ENCODE measurements around the gene PC.

Gene PC

DNA sequence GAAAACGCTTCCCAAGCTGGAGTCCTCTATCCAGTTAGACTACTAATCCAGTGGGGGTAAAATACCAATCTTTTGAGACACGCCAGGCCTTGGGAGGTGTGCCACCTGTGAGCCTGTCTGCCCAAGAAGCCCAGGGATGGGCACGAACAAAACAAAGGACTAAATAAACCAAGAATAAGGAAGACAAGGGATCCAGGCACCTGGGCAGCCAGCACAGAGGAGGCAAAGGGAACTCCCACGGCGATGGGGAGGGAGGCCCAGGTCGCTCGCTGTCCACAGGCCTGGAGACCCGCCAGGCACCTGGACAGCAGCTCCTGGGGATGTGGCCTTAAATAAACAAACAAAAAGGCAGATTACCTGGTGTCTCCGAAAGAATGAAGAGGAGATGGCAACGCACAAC lies 69.9 kb downstream of the PC start:
- 0 out of 2 replicates have a peak, but pooled peaks cover 6% of the 10 kb centered on the region for H3K36me3 ChIP-seq (ENCODE audit: low read depth)
- ATAC-seq (ENCODE audit: low read depth) (no peak), DNase-seq (ENCODE audit: low spot score) (no peak)
- TF ChIP-seq, protein P1, sequence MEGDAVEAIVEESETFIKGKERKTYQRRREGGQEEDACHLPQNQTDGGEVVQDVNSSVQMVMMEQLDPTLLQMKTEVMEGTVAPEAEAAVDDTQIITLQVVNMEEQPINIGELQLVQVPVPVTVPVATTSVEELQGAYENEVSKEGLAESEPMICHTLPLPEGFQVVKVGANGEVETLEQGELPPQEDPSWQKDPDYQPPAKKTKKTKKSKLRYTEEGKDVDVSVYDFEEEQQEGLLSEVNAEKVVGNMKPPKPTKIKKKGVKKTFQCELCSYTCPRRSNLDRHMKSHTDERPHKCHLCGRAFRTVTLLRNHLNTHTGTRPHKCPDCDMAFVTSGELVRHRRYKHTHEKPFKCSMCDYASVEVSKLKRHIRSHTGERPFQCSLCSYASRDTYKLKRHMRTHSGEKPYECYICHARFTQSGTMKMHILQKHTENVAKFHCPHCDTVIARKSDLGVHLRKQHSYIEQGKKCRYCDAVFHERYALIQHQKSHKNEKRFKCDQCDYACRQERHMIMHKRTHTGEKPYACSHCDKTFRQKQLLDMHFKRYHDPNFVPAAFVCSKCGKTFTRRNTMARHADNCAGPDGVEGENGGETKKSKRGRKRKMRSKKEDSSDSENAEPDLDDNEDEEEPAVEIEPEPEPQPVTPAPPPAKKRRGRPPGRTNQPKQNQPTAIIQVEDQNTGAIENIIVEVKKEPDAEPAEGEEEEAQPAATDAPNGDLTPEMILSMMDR (IDR thresholded peaks at IDR 0.05; ENCODE audit: poor library complexity, severe bottlenecking), result no peak
- no peak overlapping the region for H3K4me3 ChIP-seq (ENCODE audit: severe bottlenecking)
- H3K9me3 ChIP-seq (ENCODE audit: severe bottlenecking), result no peaks in the 10 kb centered on the region
- no peak overlapping the region for H3K27ac ChIP-seq (ENCODE audit: poor library complexity, severe bottlenecking)
- peaks cover 30% of the 10 kb centered on the region for H3K4me1 ChIP-seq (ENCODE audit: insufficient read depth, poor library complexity, severe bottlenecking)
- no peaks in the 10 kb centered on the region for H3K27me3 ChIP-seq (ENCODE audit: insufficient read depth, poor library complexity, severe bottlenecking)

DNA sequence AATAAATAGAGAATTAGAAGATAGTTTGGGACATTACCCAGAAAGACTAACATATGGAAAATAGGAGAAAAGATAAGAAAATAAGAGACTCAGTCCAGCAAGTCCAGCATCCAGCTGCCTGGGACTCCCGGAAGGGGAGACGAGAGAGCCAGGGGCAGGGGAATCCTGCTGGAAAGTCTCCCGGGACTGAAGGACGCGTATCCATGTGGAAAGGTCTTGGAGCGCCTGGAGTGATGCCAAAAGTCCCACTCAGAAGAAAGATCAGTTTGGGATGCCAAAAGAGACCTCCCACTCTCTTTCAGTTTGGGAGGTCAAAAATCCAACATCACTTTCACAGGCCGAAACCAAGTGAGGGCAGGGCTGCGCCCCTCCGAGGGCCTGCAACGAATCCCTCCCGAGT lies 70.7 kb downstream of the PC start:
- Histone ChIP-seq H3K4me1 (ENCODE audit: insufficient read depth, poor library complexity, severe bottlenecking) (peaks cover 24% of the 10 kb centered on the region), H3K9me3 (ENCODE audit: severe bottlenecking) (no peaks in the 10 kb centered on the region), H3K36me3 (ENCODE audit: low read depth) (0 out of 2 replicates have a peak, but pooled peaks cover 6% of the 10 kb centered on the region), H3K27ac (ENCODE audit: poor library complexity, severe bottlenecking) (no peak overlapping the region), H3K4me3 (ENCODE audit: severe bottlenecking) (no peak overlapping the region), H3K27me3 (ENCODE audit: insufficient read depth, poor library complexity, severe bottlenecking) (no peaks in the 10 kb centered on the region)
- TF ChIP-seq, protein P1 (IDR thresholded peaks at IDR 0.05; ENCODE audit: poor library complexity, severe bottlenecking), result no peak
- DNase-seq (ENCODE audit: low spot score) (no peak), ATAC-seq (ENCODE audit: low read depth) (no peak)

DNA sequence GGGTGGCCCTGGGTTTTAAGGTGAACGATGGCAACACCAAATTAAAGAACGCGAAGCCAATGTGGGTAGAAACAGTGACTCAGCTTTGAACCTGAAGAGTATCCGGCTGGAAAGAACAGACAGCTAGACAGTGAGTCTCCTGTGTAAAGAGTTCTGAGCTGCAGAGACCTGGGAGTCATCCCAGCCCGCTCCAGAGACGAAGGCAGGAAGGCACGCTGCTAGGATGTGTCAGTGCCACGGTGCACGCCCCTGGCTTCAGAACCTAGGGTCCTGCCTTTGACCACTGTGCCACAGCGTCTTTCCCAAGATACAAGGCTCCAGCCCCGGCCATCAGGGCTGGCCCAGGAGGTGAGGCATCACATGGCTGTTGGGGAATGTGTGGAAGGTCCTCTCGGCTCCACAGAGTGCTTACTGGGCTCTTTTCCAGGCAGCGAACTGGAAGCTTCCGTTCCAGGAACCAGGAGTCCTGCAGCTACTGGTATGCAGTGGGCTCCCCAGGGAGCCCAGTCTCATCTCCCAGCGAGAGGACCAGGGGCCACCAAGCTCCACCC lies 71.4 kb downstream of the PC start:
- Histone ChIP-seq H3K36me3 (ENCODE audit: low read depth) (0 out of 2 replicates have a peak, but pooled peaks cover 6% of the 10 kb centered on the region), H3K27me3 (ENCODE audit: insufficient read depth, poor library complexity, severe bottlenecking) (no peaks in the 10 kb centered on the region), H3K9me3 (ENCODE audit: severe bottlenecking) (no peaks in the 10 kb centered on the region), H3K4me1 (ENCODE audit: insufficient read depth, poor library complexity, severe bottlenecking) (peaks cover 16% of the 10 kb centered on the region), H3K27ac (ENCODE audit: poor library complexity, severe bottlenecking) (peak overlapping the region; percentile 3), H3K4me3 (ENCODE audit: severe bottlenecking) (no peak overlapping the region)
- TF ChIP-seq, protein P1 (IDR thresholded peaks at IDR 0.05; ENCODE audit: poor library complexity, severe bottlenecking), result no peak
- peak; percentile 47; the same call in 2 of the 3 replicates for ATAC-seq (ENCODE audit: low read depth)
- DNase-seq (ENCODE audit: low spot score), result peak; percentile 43

DNA sequence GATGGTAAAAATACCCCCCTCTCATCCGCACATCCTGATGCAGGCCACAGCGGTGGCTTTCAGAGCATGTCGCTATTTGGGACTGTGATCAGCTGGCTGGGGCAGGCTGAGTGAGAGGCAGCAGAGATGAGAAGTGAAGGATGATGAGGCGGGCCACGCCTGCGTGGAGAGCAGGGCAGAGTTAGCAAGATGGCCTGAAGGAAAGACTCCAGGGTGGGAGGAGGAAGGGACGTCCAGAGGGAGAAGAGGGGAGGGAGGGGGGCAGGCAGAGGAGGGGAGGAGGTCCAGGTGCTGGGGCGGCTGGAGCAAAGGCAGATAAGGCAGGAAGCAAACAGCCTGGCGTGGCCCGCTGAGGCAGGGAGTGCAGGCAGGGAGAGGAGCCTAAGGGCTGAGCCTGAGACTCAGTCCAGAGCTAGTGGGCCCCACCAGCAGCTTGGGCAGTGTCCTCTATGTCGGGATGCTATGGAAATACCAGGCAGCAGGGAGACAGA lies 72.2 kb downstream of the PC start:
- no peak overlapping the region for H3K4me3 ChIP-seq (ENCODE audit: severe bottlenecking)
- H3K9me3 ChIP-seq (ENCODE audit: severe bottlenecking), result no peaks in the 10 kb centered on the region
- H3K27ac ChIP-seq (ENCODE audit: poor library complexity, severe bottlenecking), result peak overlapping the region; percentile 3
- 0 out of 2 replicates have a peak, but pooled peaks cover 6% of the 10 kb centered on the region for H3K36me3 ChIP-seq (ENCODE audit: low read depth)
- TF ChIP-seq, protein P1 (IDR thresholded peaks at IDR 0.05; ENCODE audit: poor library complexity, severe bottlenecking), result no peak
- ATAC-seq (ENCODE audit: low read depth), result no peak
- H3K4me1 ChIP-seq (ENCODE audit: insufficient read depth, poor library complexity, severe bottlenecking), result peaks cover 17% of the 10 kb centered on the region
- no peak for DNase-seq (ENCODE audit: low spot score)
- H3K27me3 ChIP-seq (ENCODE audit: insufficient read depth, poor library complexity, severe bottlenecking), result no peaks in the 10 kb centered on the region

DNA sequence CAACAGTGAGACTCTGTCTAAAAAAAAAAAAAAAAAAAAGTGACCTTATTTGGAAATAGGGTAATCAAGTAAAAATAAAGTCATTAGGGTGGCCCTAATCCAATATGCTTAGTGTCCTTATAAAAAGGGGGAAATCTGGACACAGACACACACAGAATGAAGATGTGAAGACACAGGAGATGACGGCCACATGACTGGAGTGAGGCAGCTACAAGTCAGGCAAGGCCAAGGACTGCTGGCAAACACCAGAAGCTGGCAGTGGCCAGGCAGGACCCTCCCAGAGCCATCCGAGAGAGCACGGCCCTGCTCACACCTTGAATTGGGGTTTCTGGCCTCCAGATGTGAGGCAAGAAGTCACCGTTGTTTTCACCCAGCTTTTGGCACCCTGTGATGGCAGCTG lies 72.7 kb downstream of the PC start:
- ATAC-seq (ENCODE audit: low read depth), result no peak
- TF ChIP-seq, protein P1 (IDR thresholded peaks at IDR 0.05; ENCODE audit: poor library complexity, severe bottlenecking), result no peak
- Histone ChIP-seq H3K27me3 (ENCODE audit: insufficient read depth, poor library complexity, severe bottlenecking) (no peaks in the 10 kb centered on the region), H3K4me1 (ENCODE audit: insufficient read depth, poor library complexity, severe bottlenecking) (peaks cover 21% of the 10 kb centered on the region), H3K27ac (ENCODE audit: poor library complexity, severe bottlenecking) (no peak overlapping the region), H3K9me3 (ENCODE audit: severe bottlenecking) (no peaks in the 10 kb centered on the region), H3K36me3 (ENCODE audit: low read depth) (0 out of 2 replicates have a peak, but pooled peaks cover 6% of the 10 kb centered on the region), H3K4me3 (ENCODE audit: severe bottlenecking) (no peak overlapping the region)
- no peak for DNase-seq (ENCODE audit: low spot score)
